ENCODE data around the gene FTO. TPM values are rescaled to one million over a fixed set of nuclear protein-coding genes. Genes with fewer than 3 reads are reported as not detected.

The FTO gene
- polyA plus RNA-seq, 1 donor from 2014 or later, result 80.1 TPM

DNA sequence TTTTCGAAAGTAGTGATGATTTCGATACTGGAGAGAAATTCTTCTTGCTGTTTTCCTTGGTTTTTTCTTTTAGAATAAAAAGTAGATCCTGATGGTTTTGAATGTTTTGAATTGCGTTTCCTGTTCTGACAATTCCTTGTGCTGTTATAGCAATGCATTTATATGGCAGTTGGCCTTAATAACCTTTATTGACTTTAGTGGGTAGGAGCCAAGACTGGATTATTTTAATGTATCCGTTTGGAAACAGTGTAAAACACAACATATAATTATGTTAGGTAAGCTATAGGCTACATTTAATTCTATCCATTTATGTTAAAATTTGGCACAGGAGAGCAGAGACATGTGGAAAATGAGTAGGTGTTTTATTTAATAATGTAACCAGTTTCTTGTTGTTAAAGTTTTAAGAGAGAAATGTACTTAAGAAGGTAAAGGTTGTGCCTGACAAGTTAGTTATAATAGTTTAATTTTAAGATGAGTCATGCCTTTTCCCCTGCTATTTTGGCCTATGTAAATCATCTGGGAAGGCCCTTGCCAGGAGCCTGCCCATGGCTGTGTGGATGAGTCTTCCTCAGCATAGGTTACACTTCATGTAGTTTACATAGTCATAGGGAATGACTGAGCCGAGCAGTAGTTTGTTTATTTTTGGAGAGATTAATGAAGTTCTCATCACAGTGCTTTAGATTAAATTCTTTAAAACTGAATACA is 189.9 kb downstream of the FTO start:
- Histone ChIP-seq H3K27ac (ENCODE audit: low read length) (no peak overlapping the region), H3K9me2 (ENCODE audit: insufficient read depth, low read length) (no peaks in the 10 kb centered on the region), H3K4me2 (ENCODE audit: low read length) (no peak overlapping the region), H3K4me3 (ENCODE audit: low read length) (no peak overlapping the region), H3K9me3 (ENCODE audit: low read length) (no peaks in the 10 kb centered on the region), H3K27me3 (ENCODE audit: insufficient read depth, low read depth, low read length) (no peaks in the 10 kb centered on the region), H3F3A (ENCODE audit: insufficient read depth, low read length, poor library complexity, severe bottlenecking) (no peaks in the 10 kb centered on the region), H3K36me3 (ENCODE audit: insufficient read depth, low read length) (no peaks in the 10 kb centered on the region), H3K9ac (ENCODE audit: low read length) (no peak overlapping the region), H3K79me2 (replicated peaks; ENCODE audit: insufficient read depth, low read length) (no peaks in the 10 kb centered on the region), H2AFZ (ENCODE audit: low read depth, low read length) (no peak overlapping the region), H4K20me1 (ENCODE audit: insufficient read depth) (no peaks in the 10 kb centered on the region)
- TF ChIP-seq POLR2AphosphoS5 (IDR thresholded peaks at IDR 0.05) (no peak), RAD21 (conservative IDR thresholded peaks at IDR 0.05) (no peak), SMC3 (conservative IDR thresholded peaks at IDR 0.05; ENCODE audit: poor library complexity) (no peak), MXI1 (conservative IDR thresholded peaks at IDR 0.05; ENCODE audit: poor library complexity, severe bottlenecking) (no peak), TAF1 (IDR thresholded peaks at IDR 0.05; ENCODE audit: low read depth) (no peak), EZH2 (IDR thresholded peaks at IDR 0.05; ENCODE audit: borderline replicate concordance, insufficient read depth, low read length, poor library complexity, severe bottlenecking) (no peak), EP300 (conservative IDR thresholded peaks at IDR 0.05; ENCODE audit: poor library complexity, severe bottlenecking) (no peak)
- TF ChIP-seq, protein P1, sequence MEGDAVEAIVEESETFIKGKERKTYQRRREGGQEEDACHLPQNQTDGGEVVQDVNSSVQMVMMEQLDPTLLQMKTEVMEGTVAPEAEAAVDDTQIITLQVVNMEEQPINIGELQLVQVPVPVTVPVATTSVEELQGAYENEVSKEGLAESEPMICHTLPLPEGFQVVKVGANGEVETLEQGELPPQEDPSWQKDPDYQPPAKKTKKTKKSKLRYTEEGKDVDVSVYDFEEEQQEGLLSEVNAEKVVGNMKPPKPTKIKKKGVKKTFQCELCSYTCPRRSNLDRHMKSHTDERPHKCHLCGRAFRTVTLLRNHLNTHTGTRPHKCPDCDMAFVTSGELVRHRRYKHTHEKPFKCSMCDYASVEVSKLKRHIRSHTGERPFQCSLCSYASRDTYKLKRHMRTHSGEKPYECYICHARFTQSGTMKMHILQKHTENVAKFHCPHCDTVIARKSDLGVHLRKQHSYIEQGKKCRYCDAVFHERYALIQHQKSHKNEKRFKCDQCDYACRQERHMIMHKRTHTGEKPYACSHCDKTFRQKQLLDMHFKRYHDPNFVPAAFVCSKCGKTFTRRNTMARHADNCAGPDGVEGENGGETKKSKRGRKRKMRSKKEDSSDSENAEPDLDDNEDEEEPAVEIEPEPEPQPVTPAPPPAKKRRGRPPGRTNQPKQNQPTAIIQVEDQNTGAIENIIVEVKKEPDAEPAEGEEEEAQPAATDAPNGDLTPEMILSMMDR (IDR thresholded peaks at IDR 0.05; ENCODE audit: poor library complexity, severe bottlenecking), result no peak
- TF ChIP-seq, protein P2, sequence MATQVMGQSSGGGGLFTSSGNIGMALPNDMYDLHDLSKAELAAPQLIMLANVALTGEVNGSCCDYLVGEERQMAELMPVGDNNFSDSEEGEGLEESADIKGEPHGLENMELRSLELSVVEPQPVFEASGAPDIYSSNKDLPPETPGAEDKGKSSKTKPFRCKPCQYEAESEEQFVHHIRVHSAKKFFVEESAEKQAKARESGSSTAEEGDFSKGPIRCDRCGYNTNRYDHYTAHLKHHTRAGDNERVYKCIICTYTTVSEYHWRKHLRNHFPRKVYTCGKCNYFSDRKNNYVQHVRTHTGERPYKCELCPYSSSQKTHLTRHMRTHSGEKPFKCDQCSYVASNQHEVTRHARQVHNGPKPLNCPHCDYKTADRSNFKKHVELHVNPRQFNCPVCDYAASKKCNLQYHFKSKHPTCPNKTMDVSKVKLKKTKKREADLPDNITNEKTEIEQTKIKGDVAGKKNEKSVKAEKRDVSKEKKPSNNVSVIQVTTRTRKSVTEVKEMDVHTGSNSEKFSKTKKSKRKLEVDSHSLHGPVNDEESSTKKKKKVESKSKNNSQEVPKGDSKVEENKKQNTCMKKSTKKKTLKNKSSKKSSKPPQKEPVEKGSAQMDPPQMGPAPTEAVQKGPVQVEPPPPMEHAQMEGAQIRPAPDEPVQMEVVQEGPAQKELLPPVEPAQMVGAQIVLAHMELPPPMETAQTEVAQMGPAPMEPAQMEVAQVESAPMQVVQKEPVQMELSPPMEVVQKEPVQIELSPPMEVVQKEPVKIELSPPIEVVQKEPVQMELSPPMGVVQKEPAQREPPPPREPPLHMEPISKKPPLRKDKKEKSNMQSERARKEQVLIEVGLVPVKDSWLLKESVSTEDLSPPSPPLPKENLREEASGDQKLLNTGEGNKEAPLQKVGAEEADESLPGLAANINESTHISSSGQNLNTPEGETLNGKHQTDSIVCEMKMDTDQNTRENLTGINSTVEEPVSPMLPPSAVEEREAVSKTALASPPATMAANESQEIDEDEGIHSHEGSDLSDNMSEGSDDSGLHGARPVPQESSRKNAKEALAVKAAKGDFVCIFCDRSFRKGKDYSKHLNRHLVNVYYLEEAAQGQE (IDR thresholded peaks at IDR 0.05; ENCODE audit: borderline replicate concordance), result no peak

DNA sequence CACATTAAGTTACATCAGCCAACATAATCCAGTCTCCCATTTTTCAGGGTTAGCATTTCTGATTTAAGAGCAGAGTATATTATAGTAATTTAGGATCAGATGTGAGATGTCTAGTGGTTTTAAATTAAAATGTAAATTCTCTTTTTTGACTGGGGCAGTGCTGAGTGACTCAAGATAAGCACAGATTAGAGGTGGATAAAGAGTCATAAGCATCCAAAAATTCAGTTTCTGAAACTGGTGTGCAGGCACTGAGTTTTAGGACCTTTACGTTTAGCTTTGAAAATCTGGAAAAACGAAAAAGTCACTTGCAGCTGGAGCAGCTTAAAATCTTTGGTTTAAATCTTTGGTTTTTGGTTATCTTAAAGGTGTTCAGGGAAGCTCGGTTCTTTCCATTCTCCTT is 190.7 kb downstream of the FTO start:
- TF ChIP-seq, protein P2 (IDR thresholded peaks at IDR 0.05; ENCODE audit: borderline replicate concordance), result no peak
- TF ChIP-seq, protein P1 (IDR thresholded peaks at IDR 0.05; ENCODE audit: poor library complexity, severe bottlenecking), result no peak
- TF ChIP-seq EP300 (conservative IDR thresholded peaks at IDR 0.05; ENCODE audit: poor library complexity, severe bottlenecking), result no peak
- TF ChIP-seq EZH2 (IDR thresholded peaks at IDR 0.05; ENCODE audit: borderline replicate concordance, insufficient read depth, low read length, poor library complexity, severe bottlenecking), result no peak
- TF ChIP-seq POLR2AphosphoS5 (IDR thresholded peaks at IDR 0.05), result no peak
- no peak for TF ChIP-seq TAF1 (IDR thresholded peaks at IDR 0.05; ENCODE audit: low read depth)
- TF ChIP-seq SMC3 (conservative IDR thresholded peaks at IDR 0.05; ENCODE audit: poor library complexity), result no peak
- TF ChIP-seq RAD21 (conservative IDR thresholded peaks at IDR 0.05), result no peak
- no peak for TF ChIP-seq MXI1 (conservative IDR thresholded peaks at IDR 0.05; ENCODE audit: poor library complexity, severe bottlenecking)
- Histone ChIP-seq H3K36me3 (ENCODE audit: insufficient read depth, low read length) (no peaks in the 10 kb centered on the region), H2AFZ (ENCODE audit: low read depth, low read length) (no peak overlapping the region), H4K20me1 (ENCODE audit: insufficient read depth) (no peaks in the 10 kb centered on the region), H3K9me3 (ENCODE audit: low read length) (no peaks in the 10 kb centered on the region), H3K9me2 (ENCODE audit: insufficient read depth, low read length) (no peaks in the 10 kb centered on the region), H3K79me2 (replicated peaks; ENCODE audit: insufficient read depth, low read length) (no peaks in the 10 kb centered on the region), H3K4me2 (ENCODE audit: low read length) (no peak overlapping the region), H3K4me3 (ENCODE audit: low read length) (no peak overlapping the region), H3K27ac (ENCODE audit: low read length) (no peak overlapping the region), H3K27me3 (ENCODE audit: insufficient read depth, low read depth, low read length) (no peaks in the 10 kb centered on the region), H3F3A (ENCODE audit: insufficient read depth, low read length, poor library complexity, severe bottlenecking) (no peaks in the 10 kb centered on the region), H3K9ac (ENCODE audit: low read length) (no peak overlapping the region)

Measured in neural cell (in vitro differentiated cells).